GM18870 (cell line): ENCODE results near the gene NDUFB8.
"Not testable (repeated sequence)": the region's sequence is repeated elsewhere in the genome, so short reads cannot be mapped to it uniquely, and the experiment has no call there.

Experiments used
- ATAC-seq: cut with Tn5 transposase; IDR thresholded peaks from one replicate; pipeline ENCODE4 v1.9.1; 2021; ENCODE audit warnings: moderate library complexity; ENCODE audit not compliant: unreplicated experiment

The NDUFB8 gene

GRCh38 chr10:100529475-100530298, at the start of gene NDUFB8:
Gene NDUFB8 (minus strand): TSS chr10:100529871. CDS start chr10:100529851, 20 bp downstream.
- no peak for ATAC-seq

- ATAC-seq: no peak
These were observed 46.6 kb upstream of the NDUFB8 start for GRCh38 chr10:100576282-100576635.

GRCh38 chr10:100575585-100576281, 46.1 kb upstream of the NDUFB8 start:
- ATAC-seq: no peak

- not testable (repeated sequence) for ATAC-seq
These were observed 45.5 kb upstream of the NDUFB8 start for GRCh38 chr10:100575146-100575545.

GRCh38 chr10:100571084-100571856, 41.6 kb upstream of the NDUFB8 start:
- no peak for ATAC-seq

GRCh38 chr10:100570506-100570905, 40.8 kb upstream of the NDUFB8 start:
- no peak for ATAC-seq

GRCh38 chr10:100569687-100570481, 40.2 kb upstream of the NDUFB8 start:
- no peak for ATAC-seq

GRCh38 chr10:100568912-100569311, 39.2 kb upstream of the NDUFB8 start:
- ATAC-seq: no peak

- no peak for ATAC-seq
These were observed 38.2 kb upstream of the NDUFB8 start for GRCh38 chr10:100567826-100568225.

- no peak for ATAC-seq
These were observed 37.6 kb upstream of the NDUFB8 start for GRCh38 chr10:100567249-100567648.

GRCh38 chr10:100566561-100566960, 36.9 kb upstream of the NDUFB8 start:
- ATAC-seq: no peak

- no peak for ATAC-seq
These were observed 35.7 kb upstream of the NDUFB8 start for GRCh38 chr10:100565206-100565985.

- no peak for ATAC-seq
These were observed 32.5 kb upstream of the NDUFB8 start for GRCh38 chr10:100562008-100562672.

- ATAC-seq: no peak
These were observed 31.3 kb upstream of the NDUFB8 start for GRCh38 chr10:100561005-100561404.

GRCh38 chr10:100560248-100560647, 30.6 kb upstream of the NDUFB8 start:
- ATAC-seq: no peak

- ATAC-seq: no peak
These were observed 25.2 kb upstream of the NDUFB8 start for GRCh38 chr10:100554902-100555301.

- no peak for ATAC-seq
These were observed 24.3 kb upstream of the NDUFB8 start for GRCh38 chr10:100553929-100554328.

GRCh38 chr10:100551738-100552137, 22.1 kb upstream of the NDUFB8 start:
- no peak for ATAC-seq

- no peak for ATAC-seq
These were observed 21.5 kb upstream of the NDUFB8 start for GRCh38 chr10:100551196-100551595.
